Activated T-helper 1 cell treated with Interleukin-2 at 50 U/mL for 16 hours (primary cell): ENCODE results near the gene CALN1.

Experiments used
- DNase-seq: peaks from one replicate; pipeline ENCODE4 v3.0.0-alpha.2; 2020; ENCODE audit warnings: low read depth

Gene CALN1

DNA sequence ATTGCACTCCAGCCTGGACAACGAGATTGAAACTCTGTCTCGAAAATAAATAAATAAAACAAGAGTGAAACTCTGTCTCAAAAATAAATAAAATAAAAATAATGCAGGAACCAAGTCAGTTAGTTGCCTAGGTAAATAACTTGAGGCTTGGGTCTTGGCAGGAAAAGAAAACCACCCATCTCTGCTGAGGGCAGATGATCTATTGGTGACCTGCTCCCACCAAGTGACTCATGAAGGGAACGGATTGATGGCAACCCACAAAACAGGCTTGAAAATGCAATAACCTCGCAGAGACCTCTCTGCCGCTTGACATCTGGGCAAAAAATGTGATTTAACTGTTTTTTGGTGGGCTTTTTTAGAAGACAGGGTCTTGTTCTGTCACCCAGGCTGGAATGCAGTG lies 86.6 kb downstream of the CALN1 start:
- no peak for DNase-seq

DNA sequence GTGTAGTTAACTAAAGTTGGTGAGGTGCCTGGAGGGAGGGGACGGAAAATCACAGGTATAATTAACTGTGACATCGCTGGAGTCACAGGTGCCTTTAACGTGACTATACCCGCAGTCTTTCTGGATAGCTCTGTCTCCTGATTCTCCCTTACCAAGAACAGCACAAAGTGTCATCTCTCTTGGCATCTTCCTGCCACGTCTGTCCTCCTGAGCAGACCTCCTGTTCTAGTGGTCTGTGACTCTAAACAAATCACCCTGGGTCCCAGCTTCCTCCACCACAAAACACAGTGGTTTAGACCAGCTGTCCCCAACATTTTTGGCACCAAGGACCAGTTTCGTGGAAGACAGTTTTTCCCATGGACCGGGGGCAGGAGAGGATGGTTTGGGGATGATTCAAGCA lies 90.5 kb downstream of the CALN1 start:
- no peak for DNase-seq

DNA sequence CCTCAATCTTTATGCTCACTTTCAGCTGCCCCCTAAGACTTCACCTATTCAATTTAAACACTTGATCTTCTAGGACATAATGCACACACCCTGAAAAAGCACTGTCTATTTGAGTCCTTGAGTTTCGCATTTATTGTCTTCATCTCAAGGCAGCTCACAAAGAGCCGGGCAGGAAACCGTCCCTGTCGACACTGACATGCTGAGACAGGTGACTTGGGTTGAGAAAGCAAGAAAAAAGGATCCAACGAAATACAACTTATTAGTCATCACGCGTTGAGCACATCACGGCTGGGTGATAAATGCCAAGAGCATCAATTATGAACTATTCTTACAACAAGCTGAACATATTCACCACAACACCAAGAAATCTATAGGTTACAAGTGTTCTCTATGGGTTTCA lies 91.1 kb downstream of the CALN1 start:
- no peak for DNase-seq

DNA sequence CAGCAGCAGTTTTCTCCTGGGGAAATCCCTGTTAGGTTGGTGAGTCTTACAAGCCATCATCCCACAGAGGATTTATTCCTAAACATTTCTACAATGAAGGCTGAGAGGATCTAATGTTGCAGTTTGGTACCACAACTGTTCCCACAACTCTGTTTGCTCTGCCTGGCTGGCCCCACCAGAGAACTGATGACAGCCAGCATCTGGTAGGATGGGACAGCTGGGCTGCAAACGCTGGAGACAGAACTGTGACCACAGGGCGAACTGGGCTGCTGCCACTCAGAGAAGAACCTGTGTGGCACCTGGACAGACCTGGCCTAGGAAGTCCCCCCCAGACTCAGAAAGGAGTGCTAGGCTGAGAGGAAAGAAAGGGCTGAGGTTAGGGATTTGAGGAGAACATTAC lies 94.8 kb downstream of the CALN1 start:
- DNase-seq, result no peak

DNA sequence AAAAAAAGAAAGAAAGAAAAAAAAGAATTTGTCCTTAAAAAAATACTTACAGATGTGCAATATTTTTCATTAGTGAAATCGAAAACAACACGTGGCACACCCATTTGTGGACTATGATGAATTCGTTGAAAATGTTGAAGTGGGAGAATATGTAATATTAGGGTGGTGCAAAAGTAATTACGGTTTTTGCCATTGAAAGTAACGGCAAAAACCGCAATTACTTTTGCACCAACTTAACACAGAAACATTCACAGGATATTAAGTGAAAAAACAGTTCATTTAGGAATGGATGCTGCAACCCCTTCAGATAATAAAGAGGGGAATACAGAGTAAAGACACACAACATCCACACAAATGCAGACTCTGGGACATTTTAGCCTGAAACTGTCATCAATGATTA lies 96.0 kb downstream of the CALN1 start:
- no peak for DNase-seq

DNA sequence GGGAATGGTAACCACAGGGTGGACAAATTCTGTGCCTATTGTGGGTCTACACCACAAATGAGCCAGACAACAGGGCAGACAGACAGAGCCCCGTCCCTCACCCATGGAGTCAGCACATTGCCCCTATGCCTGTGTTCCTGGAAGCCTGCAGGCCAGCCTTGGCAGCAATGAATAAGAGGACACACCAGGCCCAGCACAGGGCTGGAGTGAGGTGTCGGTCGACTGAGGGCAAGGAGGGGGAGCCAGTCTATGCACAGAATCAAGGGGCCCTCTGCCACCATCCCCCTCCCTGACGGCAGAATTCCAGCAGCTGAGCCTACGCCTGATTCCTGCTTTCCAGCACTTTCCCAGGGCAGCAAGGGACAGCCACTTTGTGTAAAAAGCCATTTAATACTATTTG lies 98.2 kb downstream of the CALN1 start:
- DNase-seq, result no peak

DNA sequence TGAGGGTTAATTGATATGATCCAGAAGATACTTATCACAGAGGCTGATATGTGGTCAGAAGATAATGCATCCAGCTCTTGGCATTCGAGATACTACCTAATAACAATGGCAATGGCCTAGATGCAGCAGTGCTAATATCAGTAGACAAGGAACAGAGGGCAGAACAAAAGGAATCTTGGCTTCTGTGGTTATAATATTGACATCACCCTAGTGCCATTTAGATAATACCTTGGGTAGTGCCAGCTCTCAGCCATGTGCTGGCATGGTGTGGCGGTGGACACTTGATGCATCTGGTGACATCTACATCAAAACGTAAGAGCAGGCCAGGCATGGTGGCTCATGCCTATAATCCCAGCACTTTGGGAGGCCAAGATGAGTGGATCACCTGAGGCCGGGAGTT lies 101.8 kb downstream of the CALN1 start:
- DNase-seq, result no peak

DNA sequence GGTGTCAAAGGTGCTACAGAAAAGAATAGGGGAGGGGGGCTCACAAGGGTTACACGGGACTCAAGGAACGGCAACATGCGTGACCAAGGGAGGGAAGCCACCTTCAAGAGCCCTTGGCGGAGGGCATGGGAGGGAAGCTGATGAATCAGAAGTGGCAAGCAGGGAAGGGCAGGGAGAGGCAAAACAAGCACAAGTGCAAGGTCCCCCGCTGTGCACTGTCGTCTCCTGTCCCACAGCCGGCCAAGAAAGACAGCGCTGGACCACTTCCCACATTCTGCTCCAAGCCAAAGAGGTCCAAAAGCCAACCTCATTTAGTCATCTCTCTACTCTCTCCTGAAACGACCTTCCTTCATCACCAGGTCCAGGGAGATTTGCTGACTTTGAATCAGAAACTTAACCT lies 102.7 kb downstream of the CALN1 start:
- no peak for DNase-seq

DNA sequence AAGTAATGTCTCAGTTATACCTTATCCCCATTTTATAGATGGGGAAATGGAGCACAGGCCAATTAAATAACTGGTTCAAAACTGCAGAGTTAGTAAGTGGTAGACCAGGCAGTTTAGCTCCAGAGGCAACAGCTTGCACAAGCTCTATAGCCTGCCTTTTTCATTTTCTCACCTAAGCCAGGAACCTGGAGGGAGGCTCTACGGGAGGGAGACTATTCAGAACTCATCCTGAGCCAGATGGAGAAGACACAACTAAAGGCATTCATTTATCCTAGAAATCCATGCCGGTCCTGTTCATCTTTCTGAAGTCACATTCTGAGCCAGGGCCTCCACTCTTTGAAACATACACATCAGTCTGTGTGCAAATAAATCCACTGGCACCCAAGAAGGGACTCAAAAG lies 103.2 kb downstream of the CALN1 start:
- no peak for DNase-seq

DNA sequence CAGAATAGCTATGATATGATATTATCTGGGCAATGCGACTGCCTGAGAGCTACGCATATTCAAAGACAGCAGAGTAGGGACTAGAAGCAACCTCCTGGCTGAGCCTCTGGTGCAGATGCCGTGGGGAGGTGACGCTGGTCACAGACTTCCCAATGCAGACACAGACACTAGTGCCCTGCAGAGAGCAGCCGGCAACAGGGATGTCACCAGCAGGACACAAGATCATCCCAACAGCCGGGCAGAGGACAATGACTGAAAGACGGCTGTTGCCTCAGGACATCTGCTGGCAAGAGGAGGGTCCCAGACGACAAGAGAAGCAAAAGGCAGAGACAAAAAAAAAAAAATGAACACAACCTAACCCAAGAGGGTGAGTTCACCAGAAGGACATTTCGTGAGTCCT lies 104.6 kb downstream of the CALN1 start:
- no peak for DNase-seq

DNA sequence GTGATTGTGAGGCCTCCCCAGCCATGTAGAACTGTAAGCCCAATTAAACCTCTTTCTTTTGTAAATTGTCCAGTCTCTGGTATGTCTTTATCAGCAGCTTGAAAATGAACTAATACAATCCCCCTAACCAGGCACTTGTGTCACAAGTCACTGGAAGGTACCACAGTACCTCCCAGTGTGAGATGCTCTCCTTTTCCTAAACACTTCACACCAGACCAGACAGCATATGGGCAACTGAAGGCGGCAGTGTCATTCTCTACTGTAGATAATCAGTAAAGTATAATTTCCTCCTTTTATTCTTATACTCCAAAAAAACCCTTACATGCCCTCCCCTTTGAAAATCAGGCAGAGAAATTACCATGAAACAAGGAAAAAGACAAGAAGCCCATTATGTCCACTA lies 113.2 kb downstream of the CALN1 start:
- no peak for DNase-seq

DNA sequence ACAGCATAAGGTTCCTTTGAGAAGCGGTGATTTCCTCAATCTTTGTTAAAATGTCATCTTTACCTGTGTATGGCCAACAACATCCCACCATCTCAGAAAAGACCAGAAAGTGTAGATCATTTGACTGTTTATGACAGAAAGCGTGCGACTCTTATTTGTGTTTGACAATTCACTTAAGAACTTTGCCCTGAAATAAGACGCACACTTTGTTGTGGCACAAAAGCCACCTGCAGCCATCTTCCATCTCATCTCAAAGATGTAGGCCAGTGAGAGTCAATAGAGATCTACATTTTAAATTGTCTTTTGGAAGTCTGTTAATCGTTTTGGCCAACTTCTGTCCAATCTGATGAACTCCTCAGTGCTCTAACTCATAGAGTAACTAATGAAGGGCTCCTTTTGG lies 114.0 kb downstream of the CALN1 start:
- no peak for DNase-seq

DNA sequence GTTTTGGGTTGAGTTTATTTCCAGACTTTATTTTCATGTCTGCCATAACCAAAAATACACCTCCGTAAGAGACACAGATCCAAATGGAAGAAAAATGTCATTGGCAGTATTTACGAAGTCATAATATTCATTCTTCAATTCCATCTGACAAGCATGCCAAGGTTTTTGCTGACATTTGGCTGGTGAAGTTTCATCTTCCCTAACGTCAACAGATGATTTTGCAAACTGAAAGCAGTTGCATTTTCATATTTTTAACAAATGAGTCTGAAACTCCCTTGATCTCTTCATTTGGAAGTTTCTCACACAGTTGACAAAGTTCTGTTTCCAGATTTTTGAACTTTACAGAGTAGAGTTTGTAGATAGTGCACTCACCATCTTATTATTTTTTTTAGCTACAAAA lies 114.5 kb downstream of the CALN1 start:
- no peak for DNase-seq

DNA sequence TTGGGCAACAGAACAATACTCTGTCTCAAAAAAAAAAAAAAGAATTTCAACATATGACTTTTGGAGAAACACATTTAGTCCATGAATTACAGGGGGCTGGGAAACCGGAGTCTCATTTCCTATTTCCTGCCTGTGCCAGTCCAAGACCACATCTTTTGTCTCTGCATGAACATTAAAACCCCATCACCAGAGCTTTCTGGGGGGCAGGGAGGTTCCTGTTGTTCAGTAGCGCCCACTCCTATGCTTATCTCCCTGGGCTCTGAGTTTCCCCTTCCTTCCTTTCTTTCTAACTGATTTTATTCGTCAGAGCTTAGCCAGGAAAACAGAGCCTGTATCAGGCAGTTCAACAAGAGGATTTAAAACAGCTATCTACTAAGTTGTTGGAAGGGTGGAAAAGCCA lies 119.3 kb downstream of the CALN1 start:
- no peak for DNase-seq

DNA sequence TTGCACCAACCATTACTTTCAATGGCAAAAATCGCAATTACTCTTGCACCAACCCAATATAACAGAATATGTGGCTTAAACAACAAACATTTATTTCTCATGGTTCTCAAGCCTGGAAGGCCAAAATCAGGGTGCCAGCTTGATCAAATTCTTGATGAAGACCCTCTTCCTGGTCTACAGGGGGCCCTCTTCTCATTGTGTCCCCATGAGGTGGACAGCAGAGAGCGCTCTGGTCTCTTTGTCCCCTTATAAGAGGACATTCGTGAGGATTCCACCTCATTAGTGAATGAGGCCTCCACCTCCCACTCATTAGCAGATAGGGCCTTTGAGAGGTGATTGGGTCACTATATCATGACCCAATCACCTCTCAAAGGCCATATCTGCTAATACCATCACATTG lies 120.0 kb downstream of the CALN1 start:
- DNase-seq, result no peak

DNA sequence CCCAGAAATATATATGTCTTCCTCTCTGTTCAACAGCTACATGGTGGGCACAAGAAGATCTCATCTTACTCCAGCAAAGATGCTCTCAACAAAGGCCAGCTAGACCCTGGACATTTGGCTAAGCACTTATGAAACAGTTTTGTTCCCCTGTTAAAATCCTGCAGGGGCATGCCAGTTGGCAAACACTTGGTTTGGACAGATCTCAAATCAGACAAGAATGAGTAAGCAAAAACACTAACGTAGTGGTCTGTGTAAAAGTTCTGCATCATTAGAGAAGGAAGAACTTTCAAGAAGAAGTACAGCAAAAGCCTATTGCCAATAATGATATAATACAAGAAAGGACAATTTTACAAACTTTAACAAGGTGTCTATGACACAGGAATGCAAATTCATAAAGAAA lies 125.6 kb downstream of the CALN1 start:
- DNase-seq, result no peak

DNA sequence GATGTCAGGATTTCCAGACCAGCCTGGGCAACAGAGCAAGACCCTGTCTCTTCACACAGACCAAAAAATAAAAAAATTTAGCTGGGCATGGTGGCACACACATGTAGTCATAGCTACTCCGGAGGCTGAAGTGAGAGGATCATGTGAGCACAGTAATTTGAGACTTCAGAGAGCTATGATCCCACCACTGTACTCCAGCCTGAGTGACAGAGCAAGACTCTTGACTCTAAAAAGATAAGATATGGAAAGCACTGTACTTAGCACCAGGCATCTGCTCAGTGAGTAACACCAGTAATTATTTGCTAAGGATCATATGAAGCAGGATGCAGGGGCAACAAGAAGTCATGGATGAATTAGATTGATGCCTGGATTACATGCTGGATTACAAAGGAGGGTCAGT lies 128.8 kb downstream of the CALN1 start:
- DNase-seq, result no peak

DNA sequence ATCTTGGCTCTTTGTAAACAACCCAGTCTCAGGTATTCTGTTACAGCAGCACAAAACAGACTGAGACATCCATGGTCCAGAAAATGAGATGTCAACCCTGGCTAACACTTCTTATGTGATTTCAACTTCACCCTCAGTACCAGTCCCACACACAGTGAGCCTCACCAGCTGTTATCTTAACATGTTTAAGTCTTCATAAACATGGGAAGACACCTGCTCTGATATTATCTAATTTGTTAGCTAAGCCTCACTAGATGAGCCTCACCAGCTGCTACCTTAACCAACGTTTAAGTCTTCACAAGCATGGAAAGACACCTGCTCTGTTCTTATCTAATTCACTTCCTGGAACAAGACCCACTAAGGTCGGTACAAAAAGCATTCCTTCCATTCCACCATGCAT lies 130.8 kb downstream of the CALN1 start:
- no peak for DNase-seq

DNA sequence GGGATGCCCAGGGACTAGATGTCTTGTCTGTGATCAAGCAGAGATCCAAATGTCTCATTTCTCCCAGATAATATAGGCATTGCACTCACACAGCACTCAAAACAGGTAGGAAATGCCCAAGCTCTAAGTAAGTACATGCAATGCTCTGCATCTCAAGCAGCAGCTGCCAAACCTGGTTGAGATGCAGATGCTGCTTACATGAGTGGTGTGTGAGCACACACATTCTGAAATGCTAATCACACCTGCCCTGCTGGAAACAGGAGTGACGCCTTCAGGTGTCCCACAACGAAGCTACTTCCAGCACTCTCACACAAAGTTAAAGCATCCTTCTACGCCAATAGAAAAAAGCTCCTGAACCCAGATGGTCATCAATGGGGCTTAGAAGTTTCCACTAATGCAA lies 132.9 kb downstream of the CALN1 start:
- no peak for DNase-seq

DNA sequence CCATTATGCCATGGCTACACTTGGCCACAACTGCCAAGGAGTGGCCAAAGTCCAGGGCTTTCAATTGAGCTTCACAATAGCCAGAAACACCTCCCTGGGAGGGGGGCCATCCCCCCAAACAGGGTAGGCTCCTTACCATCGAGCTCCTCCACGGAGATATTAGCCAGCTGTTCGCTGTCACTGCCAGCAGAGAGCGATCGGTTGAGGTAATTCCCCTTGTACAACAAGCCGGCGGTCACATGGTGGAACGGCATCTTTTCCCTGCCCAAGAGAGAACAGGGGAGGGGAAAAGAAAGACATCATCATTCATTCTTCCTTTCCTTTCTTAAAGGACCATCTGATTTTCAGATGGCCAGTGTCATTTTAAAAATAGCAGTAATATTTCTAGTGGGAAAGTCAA lies 133.6 kb downstream of the CALN1 start:
- DNase-seq, result no peak

DNA sequence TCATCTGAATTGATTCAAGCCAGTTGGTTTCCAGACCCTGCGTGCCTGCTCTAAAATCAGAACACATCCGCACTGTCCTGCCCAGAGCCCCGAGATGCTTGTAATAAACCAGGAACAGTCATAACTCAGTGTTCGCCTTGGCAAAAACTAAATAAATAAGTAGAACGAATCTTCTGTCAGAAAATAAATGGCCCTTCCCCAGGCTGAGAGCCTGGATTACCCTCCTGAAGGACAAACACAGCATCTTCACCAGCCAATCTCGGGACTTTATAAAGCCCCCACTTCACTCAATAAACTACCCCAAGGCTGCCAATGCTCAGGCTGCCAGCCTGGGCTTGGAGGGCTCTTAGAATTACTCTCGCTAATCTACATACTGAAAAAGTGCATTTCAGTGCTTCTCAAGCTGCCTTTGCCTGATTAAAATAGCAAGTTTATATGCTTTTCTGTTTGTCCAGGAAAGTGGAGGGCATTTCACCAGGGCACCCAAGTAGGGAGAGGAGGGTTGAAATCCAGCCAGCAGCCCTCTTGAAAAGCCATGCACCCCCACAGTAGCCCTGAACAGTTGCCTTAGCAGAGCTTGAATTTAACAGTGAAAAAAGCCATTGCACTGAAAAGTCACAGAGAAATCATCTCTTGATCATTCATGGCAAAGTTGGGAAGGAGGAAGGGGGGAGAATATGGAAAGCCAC lies 136.6 kb downstream of the CALN1 start:
- DNase-seq, result no peak

DNA sequence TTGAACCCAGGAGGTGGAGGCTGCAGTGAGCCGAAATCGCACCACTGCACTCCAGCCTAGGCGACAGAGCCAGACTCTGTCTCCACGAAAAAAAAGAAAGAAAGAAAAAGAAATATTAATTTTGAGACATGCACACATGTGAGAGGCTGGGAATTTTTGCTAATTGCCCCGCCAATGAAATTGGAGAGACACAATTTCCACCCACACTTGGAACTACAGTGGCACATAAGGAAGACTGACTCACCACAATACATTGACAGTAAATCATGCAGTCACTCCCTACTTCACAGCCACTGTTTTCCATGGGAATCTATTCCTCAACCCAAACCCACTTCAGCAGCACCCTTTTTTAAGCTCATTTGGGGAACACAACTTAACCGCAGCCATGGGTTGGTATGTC lies 139.7 kb downstream of the CALN1 start:
- no peak for DNase-seq

DNA sequence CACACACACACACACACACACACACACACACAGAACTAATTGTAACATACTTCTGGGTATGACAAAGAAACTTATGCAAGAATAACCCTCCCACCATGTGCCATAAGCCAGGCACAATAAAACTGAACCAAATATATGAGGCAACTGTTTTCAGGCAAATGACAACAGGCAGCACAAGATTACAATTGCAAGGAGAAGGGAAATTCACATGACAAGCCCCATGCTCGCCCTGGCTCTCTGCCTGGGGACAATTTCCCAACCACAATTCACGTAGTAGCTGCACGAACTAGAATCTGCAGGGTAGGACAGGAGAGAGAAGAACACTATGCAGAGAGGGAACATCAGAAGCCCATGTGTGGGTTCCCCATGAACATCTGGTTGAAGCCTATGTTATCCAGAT lies 143.3 kb downstream of the CALN1 start:
- DNase-seq, result no peak

DNA sequence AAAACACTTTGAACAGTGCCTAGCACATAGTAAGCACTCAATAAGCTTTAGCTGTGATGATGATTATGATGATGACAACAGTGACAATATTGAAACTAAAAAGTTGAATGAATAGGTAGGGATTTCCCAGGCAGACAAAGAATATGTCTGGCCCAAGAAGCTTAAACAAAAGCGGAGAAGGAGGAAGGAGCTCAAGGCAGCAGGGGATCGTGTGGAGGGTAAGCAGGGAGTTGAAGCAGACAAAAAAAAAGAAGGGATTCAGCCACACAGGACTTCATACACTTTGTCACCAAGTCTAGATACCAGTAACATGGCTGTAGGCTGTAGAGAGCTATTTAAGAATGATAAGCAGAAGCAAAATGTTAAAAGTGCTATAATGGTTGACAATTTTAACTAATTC lies 144.0 kb downstream of the CALN1 start:
- DNase-seq, result no peak

DNA sequence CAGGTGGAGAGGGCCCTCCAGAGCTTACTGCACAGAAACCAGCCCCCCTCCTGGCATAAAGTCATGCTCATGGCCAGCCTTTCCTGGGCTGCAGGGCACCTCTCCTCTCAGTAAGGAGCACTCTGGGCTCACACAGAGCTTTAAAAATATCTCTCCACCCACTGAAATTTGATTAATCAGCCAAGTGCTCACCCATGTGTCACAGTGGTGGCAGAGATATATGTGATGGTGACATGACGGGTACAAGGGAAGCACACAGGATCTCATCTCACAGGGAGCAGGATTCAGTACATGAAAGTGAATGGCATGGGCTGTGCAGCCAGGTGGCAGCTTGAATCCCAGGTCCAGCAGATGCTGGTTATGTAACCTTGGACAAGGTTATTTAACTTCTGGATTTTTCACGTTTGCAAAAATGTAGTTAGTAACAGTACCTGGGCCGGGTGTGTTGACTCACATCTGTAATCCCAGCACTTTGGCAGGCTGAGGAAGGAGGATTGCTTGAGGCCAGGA lies 144.8 kb downstream of the CALN1 start:
- DNase-seq, result no peak
